Esophagus squamous epithelium (tissue), 5 donors: ENCODE results near the gene SLC16A11. TPM values are rescaled to one million over a fixed set of nuclear protein-coding genes. Genes with fewer than 3 reads are reported as not detected.
"Not testable (repeated sequence)": the region's sequence is repeated elsewhere in the genome, so short reads cannot be mapped to it uniquely, and the experiment has no call there.

Experiments
- DNase-seq: peaks from one replicate; lab custom pipeline; 2025; lab: John Stamatoyannopoulos, UW
- H3K27ac ChIP-seq, 4 donors: fragments of 200-600 bp; sonication (generic); one replicate each; pipeline ENCODE4 v1.5.1; 2016 to 2019; ENCODE audit warnings: mild to moderate bottlenecking in 1 of 4
- H3K27me3 ChIP-seq, 4 donors: fragments of 200-600 bp; sonication (generic); 1 replicate in 3 of 4; 2 replicates in 1 of 4; pipeline versions ENCODE4 v1.5.1 to v1.6.0; 2017 to 2021; ENCODE audit warnings: antibody characterized with exemption in 1 of 4
- H3K36me3 ChIP-seq, 3 donors: fragments of 200-600 bp; sonication (generic); one replicate each; pipeline ENCODE4 v1.5.1; 2016 to 2019
- H3K4me1 ChIP-seq, 3 donors: fragments of 200-600 bp; sonication (generic); one replicate each; pipeline ENCODE4 v1.5.1; 2017 to 2019
- H3K4me3 ChIP-seq, 4 donors: fragments of 200-600 bp; sonication (generic); 1 replicate in 3 of 4; 2 replicates in 1 of 4; pipeline ENCODE4 v1.5.1; 2016 to 2019; ENCODE audit warnings: mild to moderate bottlenecking in 2 of 4, moderate library complexity in 1 of 4
- H3K9me3 ChIP-seq, 3 donors: fragments of 200-600 bp; sonication (generic); one replicate each; pipeline ENCODE4 v1.5.1; 2016 to 2019
- POLR2A ChIP-seq, 4 donors: fragments of 450-650 bp; IDR thresholded peaks; one replicate each; pipeline ENCODE4 v1.6.1; 2017; ENCODE audit warnings: antibody characterized with exemption in 4 of 4, mild to moderate bottlenecking in 4 of 4, moderate library complexity in 3 of 4
- WGBS, 2 donors: methylation state at CpG; one replicate each; pipeline ENCODE4 v1.1.5; 2018; 5-methylcytosine and 5-hydroxymethylcytosine counted together
- intact Hi-C: fragments of 100-400 bp; cut with DNase I; formaldehyde crosslinking; loops from one replicate; pipeline ENCODE4 v1.15.0; 2022
- total RNA-seq, 4 donors: library from RNA; depleted of rRNA; stranded (reverse); fragments of >200 nt; gene quantifications; one replicate each; pipeline ENCODE4 v1.1.0, GENCODE V29; 2016
- TF ChIP-seq, protein P1 (sequence below), 6 experiments: fragments of 450-650 bp in 4 of 6; fragments of 200-600 bp in 2 of 6; sonication (generic) in 2 of 6; IDR thresholded peaks; one replicate each; pipeline ENCODE4 v1.5.1; 2016 to 2019; ENCODE audit warnings: antibody characterized with exemption in 6 of 6, mild to moderate bottlenecking in 4 of 6, moderate library complexity in 4 of 6
- donor health status: DM: yes; HTN: yes; CAD: no.

Gene SLC16A11
- 1 to 10 TPM in 1 of 4 donors, under 1 TPM in 2, not detected in 1; 0.56 to 2.1 (median 0.72) TPM for total RNA-seq

GRCh38 chr17:7043497-7044198 is at the start of gene SLC16A11:
SLC16A11 (minus strand) TSS chr17:7044092; CDS start chr17:7043513, 579 bp downstream.
- no peaks in the 10 kb centered on the region for H3K36me3 ChIP-seq
- peaks cover 30 to 72% (median 34%) of the 10 kb centered on the region in 3 donors for H3K4me1 ChIP-seq
- H3K4me3 ChIP-seq: peak within 1 kb of the TSS; percentile 26 to 70 (median 64)
- peaks cover 0 to 35% (median 2%) of the 10 kb centered on the region in 4 donors for H3K27me3 ChIP-seq
- no peak for TF ChIP-seq POLR2A (IDR thresholded peaks at IDR 0.05)
- TF ChIP-seq, protein P1, sequence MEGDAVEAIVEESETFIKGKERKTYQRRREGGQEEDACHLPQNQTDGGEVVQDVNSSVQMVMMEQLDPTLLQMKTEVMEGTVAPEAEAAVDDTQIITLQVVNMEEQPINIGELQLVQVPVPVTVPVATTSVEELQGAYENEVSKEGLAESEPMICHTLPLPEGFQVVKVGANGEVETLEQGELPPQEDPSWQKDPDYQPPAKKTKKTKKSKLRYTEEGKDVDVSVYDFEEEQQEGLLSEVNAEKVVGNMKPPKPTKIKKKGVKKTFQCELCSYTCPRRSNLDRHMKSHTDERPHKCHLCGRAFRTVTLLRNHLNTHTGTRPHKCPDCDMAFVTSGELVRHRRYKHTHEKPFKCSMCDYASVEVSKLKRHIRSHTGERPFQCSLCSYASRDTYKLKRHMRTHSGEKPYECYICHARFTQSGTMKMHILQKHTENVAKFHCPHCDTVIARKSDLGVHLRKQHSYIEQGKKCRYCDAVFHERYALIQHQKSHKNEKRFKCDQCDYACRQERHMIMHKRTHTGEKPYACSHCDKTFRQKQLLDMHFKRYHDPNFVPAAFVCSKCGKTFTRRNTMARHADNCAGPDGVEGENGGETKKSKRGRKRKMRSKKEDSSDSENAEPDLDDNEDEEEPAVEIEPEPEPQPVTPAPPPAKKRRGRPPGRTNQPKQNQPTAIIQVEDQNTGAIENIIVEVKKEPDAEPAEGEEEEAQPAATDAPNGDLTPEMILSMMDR (IDR thresholded peaks at IDR 0.05): no peak
- WGBS, 2 donors: 2 to 5% methylated on average over 9 to 10 of the region's 58 CpGs
- H3K27ac ChIP-seq: peak within 1 kb of the TSS; percentile 49 to 95 (median 84)
- H3K9me3 ChIP-seq: no peaks in the 10 kb centered on the region
- DNase-seq: no peak
- intact Hi-C loops: no loop called here

GRCh38 chr17:7091311-7092005 is 47.6 kb upstream of the SLC16A11 start:
- H3K27me3 ChIP-seq, H3K9me3 ChIP-seq, H3K36me3 ChIP-seq, H3K4me3 ChIP-seq, H3K27ac ChIP-seq, DNase-seq, intact Hi-C loops: not testable (repeated sequence)
- H3K4me1 ChIP-seq: peaks cover 0 to 19% (median 0%) of the 10 kb centered on the region in 3 donors
- 74 to 81% methylated on average over 20 to 28 of the region's 28 CpGs for WGBS, 2 donors

- H3K9me3 ChIP-seq, DNase-seq, H3K27ac ChIP-seq, intact Hi-C loops, H3K4me3 ChIP-seq, H3K36me3 ChIP-seq, H3K27me3 ChIP-seq: not testable (repeated sequence)
- WGBS, 2 donors: 62 to 70% methylated on average over 6 of the region's 6 CpGs
- peaks cover 0 to 21% (median 0%) of the 10 kb centered on the region in 3 donors for H3K4me1 ChIP-seq
Observed at GRCh38 chr17:7089570-7089969, 45.7 kb upstream of the SLC16A11 start.

DNA sequence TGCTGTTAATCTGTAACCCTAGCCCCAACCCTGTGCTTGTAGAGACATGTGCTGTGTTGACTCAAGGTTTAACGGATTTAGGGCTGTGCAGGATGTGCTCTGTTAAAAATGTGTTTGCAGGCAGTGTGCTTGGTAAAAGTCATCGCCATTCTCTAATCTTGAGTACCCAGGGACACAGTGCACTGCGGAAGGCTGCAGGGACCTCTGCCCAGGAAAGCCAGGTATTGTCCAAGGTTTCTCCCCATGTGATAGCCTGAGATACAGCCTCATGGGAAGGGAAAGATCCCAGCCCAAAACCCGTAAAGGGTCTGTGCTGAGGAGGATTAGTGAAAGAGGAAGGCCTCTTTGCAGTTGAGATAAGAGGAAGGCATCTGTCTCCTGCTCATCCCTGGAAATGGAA is 44.5 kb upstream of the SLC16A11 start:
- H3K4me3 ChIP-seq, H3K9me3 ChIP-seq, H3K27ac ChIP-seq, H3K27me3 ChIP-seq, DNase-seq, H3K36me3 ChIP-seq, intact Hi-C loops: not testable (repeated sequence)
- 52 to 60% methylated on average over 2 to 3 of the region's 4 CpGs for WGBS, 2 donors
- peaks cover 0 to 32% (median 0%) of the 10 kb centered on the region in 3 donors for H3K4me1 ChIP-seq

DNA sequence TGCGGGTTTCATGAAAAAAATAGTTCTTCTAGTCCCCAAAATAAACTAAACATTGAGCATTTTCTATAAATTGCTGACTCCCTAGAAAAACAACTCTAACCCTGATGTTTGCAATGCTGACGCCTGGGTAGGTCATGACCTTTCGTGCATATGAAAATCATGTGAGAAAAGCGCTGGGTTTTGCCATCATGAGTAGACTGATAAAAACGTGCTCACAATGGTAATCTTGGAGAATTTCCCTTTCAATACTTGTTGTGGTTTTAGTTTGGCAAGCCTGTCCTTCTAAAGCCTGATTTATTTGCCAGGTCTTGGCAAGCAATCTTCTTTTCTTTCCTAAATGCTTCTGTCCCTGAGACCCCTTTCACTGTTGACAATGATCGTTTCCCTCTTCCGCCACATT is 40.2 kb upstream of the SLC16A11 start:
- DNase-seq: no peak
- TF ChIP-seq, protein P1 (IDR thresholded peaks at IDR 0.05): no peak
- no peaks in the 10 kb centered on the region for H3K36me3 ChIP-seq
- 21 to 29% methylated on average over 7 of the region's 7 CpGs for WGBS, 2 donors
- H3K27me3 ChIP-seq: peaks cover 0 to 6% (median 0%) of the 10 kb centered on the region in 4 donors
- intact Hi-C loops: no loop called here
- H3K9me3 ChIP-seq: no peaks in the 10 kb centered on the region
- peak overlapping the region in 1 of 4 donors; percentile 36 for H3K27ac ChIP-seq
- H3K4me3 ChIP-seq: no peak overlapping the region
- H3K4me1 ChIP-seq: peaks cover 0 to 42% (median 0%) of the 10 kb centered on the region in 3 donors

DNA sequence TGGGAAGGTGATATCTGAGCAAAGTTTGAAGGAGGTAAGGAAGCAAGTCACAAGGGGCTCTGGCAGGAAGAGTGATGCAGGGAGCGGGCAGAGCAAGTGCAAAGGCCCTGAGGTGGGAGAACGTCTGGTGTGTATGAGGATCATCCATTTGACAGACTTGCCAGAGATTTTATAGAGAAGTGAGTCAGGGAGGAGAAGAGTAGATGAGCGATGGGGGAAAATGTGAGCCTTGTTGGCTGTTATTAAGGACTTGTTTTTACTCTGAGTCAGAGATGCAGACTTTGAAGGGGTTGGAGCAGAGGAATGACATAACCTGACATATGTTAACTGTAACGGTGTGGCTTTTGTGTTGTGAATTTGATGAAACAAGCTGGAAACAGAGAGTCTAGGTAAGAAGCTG is 39.7 kb upstream of the SLC16A11 start:
- Histone ChIP-seq H3K27ac (peak overlapping the region in 1 of 4 donors; percentile 36), H3K4me3 (no peak overlapping the region), H3K27me3 (peaks cover 0 to 6% (median 0%) of the 10 kb centered on the region in 4 donors), H3K4me1 (peaks cover 0 to 37% (median 0%) of the 10 kb centered on the region in 3 donors), H3K9me3 (no peaks in the 10 kb centered on the region), H3K36me3 (no peaks in the 10 kb centered on the region)
- 46 to 51% methylated on average over 4 of the region's 4 CpGs for WGBS, 2 donors
- intact Hi-C loops: no loop called here
- no peak for DNase-seq
- TF ChIP-seq POLR2A (IDR thresholded peaks at IDR 0.05): no peak
- TF ChIP-seq, protein P1 (IDR thresholded peaks at IDR 0.05): no peak
